ENCODE data around the gene RANGRF.
"Not testable (repeated sequence)": the region's sequence is repeated elsewhere in the genome, so short reads cannot be mapped to it uniquely, and the experiment has no call there.

RANGRF gene

DNA sequence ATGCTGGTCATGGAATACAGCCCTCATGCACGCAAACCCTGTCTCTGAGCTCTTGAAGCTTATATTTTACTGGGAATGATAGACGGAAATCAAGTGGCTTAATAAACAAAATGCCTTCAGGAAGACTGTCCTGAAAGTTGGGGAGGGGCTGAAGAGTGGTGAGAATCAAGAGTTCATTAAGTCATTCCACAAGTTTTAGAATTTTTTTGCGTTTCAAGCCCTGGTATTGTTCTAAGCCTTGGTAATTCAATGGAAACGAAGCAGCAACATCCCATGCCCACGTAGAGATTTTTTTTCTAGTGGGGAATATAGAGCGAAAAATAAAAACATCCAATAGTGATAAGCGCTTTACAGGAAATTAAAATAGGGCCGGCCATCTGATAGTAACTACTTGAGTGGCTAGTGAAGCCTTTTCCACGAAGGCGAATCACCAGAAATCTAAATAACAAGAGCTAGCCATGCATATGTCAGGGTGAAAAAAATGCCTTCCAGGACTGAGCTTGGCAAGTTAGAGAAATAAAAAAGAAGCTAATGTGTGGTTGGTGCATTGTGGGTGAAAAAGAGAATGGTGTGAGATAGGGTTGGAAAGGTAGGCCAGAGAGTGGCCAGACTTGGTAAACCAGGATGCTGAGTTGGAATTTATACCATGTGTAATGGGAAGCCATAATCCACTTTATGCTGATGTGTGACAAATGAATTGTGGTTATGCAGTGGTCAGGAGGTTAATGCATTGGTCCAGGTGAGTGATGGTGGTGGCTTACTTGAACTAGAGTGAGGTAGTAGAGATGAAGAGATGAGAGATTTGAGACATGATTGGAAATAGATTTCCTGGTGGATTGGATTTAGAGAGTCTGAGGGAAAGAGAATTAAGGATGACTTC, 38.6 kb upstream of the RANGRF start:
- TF ChIP-seq, protein P1, sequence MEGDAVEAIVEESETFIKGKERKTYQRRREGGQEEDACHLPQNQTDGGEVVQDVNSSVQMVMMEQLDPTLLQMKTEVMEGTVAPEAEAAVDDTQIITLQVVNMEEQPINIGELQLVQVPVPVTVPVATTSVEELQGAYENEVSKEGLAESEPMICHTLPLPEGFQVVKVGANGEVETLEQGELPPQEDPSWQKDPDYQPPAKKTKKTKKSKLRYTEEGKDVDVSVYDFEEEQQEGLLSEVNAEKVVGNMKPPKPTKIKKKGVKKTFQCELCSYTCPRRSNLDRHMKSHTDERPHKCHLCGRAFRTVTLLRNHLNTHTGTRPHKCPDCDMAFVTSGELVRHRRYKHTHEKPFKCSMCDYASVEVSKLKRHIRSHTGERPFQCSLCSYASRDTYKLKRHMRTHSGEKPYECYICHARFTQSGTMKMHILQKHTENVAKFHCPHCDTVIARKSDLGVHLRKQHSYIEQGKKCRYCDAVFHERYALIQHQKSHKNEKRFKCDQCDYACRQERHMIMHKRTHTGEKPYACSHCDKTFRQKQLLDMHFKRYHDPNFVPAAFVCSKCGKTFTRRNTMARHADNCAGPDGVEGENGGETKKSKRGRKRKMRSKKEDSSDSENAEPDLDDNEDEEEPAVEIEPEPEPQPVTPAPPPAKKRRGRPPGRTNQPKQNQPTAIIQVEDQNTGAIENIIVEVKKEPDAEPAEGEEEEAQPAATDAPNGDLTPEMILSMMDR (IDR thresholded peaks at IDR 0.05), result no peak
- peak overlapping the region; percentile 89 for H3K4me3 ChIP-seq (ENCODE audit: low read depth, low read length)
- H3K9ac ChIP-seq, result no peak overlapping the region
- no peaks in the 10 kb centered on the region for H3K4me1 ChIP-seq
- H3K27me3 ChIP-seq (ENCODE audit: control insufficient read depth, insufficient read depth, low read length), result no peaks in the 10 kb centered on the region
- peak overlapping the region; percentile 83 for H2AFZ ChIP-seq
- H3K9me3 ChIP-seq (ENCODE audit: control insufficient read depth, low read length), result no peaks in the 10 kb centered on the region
- H3K4me2 ChIP-seq (ENCODE audit: low read length), result peak overlapping the region; percentile 94
- peak overlapping the region; percentile 97 for H3K27ac ChIP-seq
- peaks cover 6% of the 10 kb centered on the region for H3K79me2 ChIP-seq
- H3K36me3 ChIP-seq (ENCODE audit: control insufficient read depth, insufficient read depth, low read length), result no peaks in the 10 kb centered on the region

DNA sequence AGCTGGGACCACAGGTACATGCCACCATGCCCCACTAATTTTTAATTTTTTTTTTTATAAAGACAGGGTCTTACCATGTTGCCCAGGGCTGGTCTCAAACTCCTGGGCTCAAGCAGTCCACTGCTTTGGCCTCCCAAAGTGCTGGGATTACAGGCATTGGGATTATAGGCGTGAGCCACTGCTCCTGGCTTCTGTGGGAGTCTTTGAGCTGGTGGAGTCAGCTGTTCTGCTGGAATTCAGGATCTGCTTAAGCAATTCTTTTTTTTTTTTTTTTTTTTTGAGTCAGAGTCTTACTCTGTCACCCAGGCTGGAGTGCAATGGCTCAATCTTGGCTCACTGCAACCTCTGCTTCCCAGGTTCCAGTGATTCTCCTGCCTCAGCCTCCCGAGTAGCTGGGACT, 37.1 kb upstream of the RANGRF start:
- not testable (repeated sequence) for H3K27me3 ChIP-seq (ENCODE audit: control insufficient read depth, insufficient read depth, low read length); H3K9ac ChIP-seq; H3K27ac ChIP-seq; H3K4me1 ChIP-seq; H3K4me3 ChIP-seq (ENCODE audit: low read depth, low read length); H3K9me3 ChIP-seq (ENCODE audit: control insufficient read depth, low read length); H3K36me3 ChIP-seq (ENCODE audit: control insufficient read depth, insufficient read depth, low read length); H3K79me2 ChIP-seq; H2AFZ ChIP-seq; H3K4me2 ChIP-seq (ENCODE audit: low read length)

DNA sequence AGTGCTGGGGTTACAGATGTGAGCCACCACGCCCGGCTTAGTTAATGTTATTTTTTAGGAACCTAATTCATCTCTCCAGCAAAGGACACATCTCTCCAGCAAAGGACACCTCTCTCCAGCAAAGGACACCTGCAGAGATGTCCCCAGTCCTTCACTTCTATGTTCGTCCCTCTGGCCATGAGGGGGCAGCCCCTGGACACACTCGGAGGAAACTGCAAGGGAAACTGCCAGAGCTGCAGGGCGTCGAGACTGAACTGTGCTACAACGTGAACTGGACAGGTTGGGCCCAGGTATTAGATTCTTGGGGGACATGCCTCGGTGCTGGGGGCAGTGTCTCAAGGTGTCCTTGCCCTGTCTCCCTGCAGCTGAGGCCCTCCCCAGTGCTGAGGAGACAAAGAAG, 34.7 kb upstream of the RANGRF start:
- Histone ChIP-seq H3K9me3 (ENCODE audit: control insufficient read depth, low read length) (no peaks in the 10 kb centered on the region), H3K27me3 (ENCODE audit: control insufficient read depth, insufficient read depth, low read length) (no peaks in the 10 kb centered on the region), H3K9ac (no peak overlapping the region), H2AFZ (no peak overlapping the region), H3K27ac (no peak overlapping the region), H3K4me3 (ENCODE audit: low read depth, low read length) (no peak overlapping the region), H3K79me2 (no peaks in the 10 kb centered on the region), H3K4me1 (no peaks in the 10 kb centered on the region), H3K36me3 (ENCODE audit: control insufficient read depth, insufficient read depth, low read length) (no peaks in the 10 kb centered on the region), H3K4me2 (ENCODE audit: low read length) (no peak overlapping the region)
- TF ChIP-seq, protein P1 (IDR thresholded peaks at IDR 0.05), result peak; percentile 27

DNA sequence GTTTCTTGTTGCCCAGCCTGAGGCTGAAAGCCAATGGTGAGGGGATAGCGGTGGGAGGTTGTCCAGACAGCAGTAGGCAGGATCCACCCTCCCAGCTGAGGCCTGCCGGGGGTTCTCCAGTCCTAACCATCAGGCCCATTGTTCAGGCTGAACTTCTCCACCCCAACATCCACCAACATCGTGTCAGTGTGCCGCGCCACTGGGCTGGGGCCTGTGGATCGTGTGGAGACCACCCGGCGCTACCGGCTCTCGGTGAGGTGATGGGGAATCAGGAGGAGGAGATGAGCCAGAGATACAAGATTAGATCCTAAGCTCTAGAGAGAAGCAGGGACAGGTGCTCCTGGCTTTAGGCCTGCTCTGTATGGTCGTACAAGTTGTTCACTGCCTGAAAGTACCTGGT, 33.6 kb upstream of the RANGRF start:
- no peaks in the 10 kb centered on the region for H3K4me1 ChIP-seq
- H3K27me3 ChIP-seq (ENCODE audit: control insufficient read depth, insufficient read depth, low read length), result no peaks in the 10 kb centered on the region
- H3K9me3 ChIP-seq (ENCODE audit: control insufficient read depth, low read length), result no peaks in the 10 kb centered on the region
- no peak overlapping the region for H2AFZ ChIP-seq
- no peak overlapping the region for H3K4me3 ChIP-seq (ENCODE audit: low read depth, low read length)
- H3K79me2 ChIP-seq, result no peaks in the 10 kb centered on the region
- TF ChIP-seq, protein P1 (IDR thresholded peaks at IDR 0.05), result no peak
- no peak overlapping the region for H3K4me2 ChIP-seq (ENCODE audit: low read length)
- no peak overlapping the region for H3K9ac ChIP-seq
- H3K36me3 ChIP-seq (ENCODE audit: control insufficient read depth, insufficient read depth, low read length), result no peaks in the 10 kb centered on the region
- H3K27ac ChIP-seq, result no peak overlapping the region

DNA sequence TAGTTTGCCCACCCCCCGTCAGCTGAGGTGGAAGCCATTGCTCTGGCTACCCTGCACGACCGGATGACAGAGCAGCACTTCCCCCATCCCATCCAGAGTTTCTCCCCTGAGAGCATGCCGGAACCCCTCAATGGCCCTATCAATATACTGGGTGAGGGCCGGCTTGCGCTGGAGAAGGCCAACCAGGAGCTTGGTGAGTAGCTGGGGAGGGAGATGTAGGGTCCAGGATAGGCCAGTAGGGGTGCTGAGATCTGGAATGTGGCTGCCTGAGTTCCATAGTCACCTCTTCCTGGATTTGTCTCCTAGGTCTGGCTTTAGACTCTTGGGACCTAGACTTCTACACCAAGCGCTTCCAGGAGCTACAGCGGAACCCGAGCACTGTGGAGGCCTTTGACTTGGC, 33.0 kb upstream of the RANGRF start:
- H3K4me2 ChIP-seq (ENCODE audit: low read length), result no peak overlapping the region
- TF ChIP-seq, protein P1 (IDR thresholded peaks at IDR 0.05), result no peak
- H3K9me3 ChIP-seq (ENCODE audit: control insufficient read depth, low read length), result no peaks in the 10 kb centered on the region
- no peak overlapping the region for H3K27ac ChIP-seq
- H3K79me2 ChIP-seq, result no peaks in the 10 kb centered on the region
- no peak overlapping the region for H3K4me3 ChIP-seq (ENCODE audit: low read depth, low read length)
- no peak overlapping the region for H2AFZ ChIP-seq
- H3K36me3 ChIP-seq (ENCODE audit: control insufficient read depth, insufficient read depth, low read length), result no peaks in the 10 kb centered on the region
- H3K27me3 ChIP-seq (ENCODE audit: control insufficient read depth, insufficient read depth, low read length), result no peaks in the 10 kb centered on the region
- H3K4me1 ChIP-seq, result no peaks in the 10 kb centered on the region
- H3K9ac ChIP-seq, result no peak overlapping the region
